B cell (primary cell): ENCODE measurements around the gene KCND3. TPM values are rescaled to one million over a fixed set of nuclear protein-coding genes. Genes with fewer than 3 reads are reported as not detected.

ENCODE experiments used
- ATAC-seq: fragments of 200-7000 bp; cut with Tn5 transposase; one replicate; pipeline ENCODE4 v1.10.0; 2021; ENCODE audit warnings: low read depth, mild to moderate bottlenecking, moderate number of reproducible peaks, moderate library complexity
- CTCF ChIA-PET: fragments of 350-600 bp; sonication (Branson Sonifier 250); formaldehyde crosslinking; loops from one replicate; lab custom pipeline; 2021; ENCODE audit warnings: antibody characterized with exemption, inconsistent platforms; lab: Charles Lee
- POLR2A ChIA-PET: fragments of 350-600 bp; sonication (Branson Sonifier 250); formaldehyde crosslinking; loops from one replicate; lab custom pipeline; 2021; ENCODE audit warnings: antibody characterized with exemption; lab: Charles Lee
- DNase-seq: peaks from one replicate; pipeline ENCODE4 v3.0.0; 2013
- H2AFZ ChIP-seq: 2 replicates; pipeline ENCODE4 v1.6.1; 2012; ENCODE audit warnings: mild to moderate bottlenecking, low read depth, low read length; ENCODE audit not compliant: insufficient read depth, poor library complexity, severe bottlenecking
- H3K27ac ChIP-seq, 2 donors: 1 replicate in 1 of 2; 2 replicates in 1 of 2; pipeline ENCODE4 v1.5.1; 2012 to 2013; ENCODE audit warnings: low read length in 2 of 2, mild to moderate bottlenecking in 2 of 2, moderate library complexity in 1 of 2
- H3K27me3 ChIP-seq, 4 experiments: fragments of 200-600 bp in 1 of 4; sonication (generic) in 1 of 4; replicated peaks in 1 of 4; 1 replicate in 2 of 4; 2 replicates in 2 of 4; pipeline versions ENCODE4 v1.6.1 to v1.7.0; 2013 to 2016; ENCODE audit warnings: low read length in 3 of 4, mild to moderate bottlenecking in 2 of 4, mixed read lengths in 1 of 4, moderate library complexity in 1 of 4; ENCODE audit not compliant: insufficient read depth in 4 of 4, control insufficient read depth in 3 of 4; ENCODE audit errors: control extremely low read depth in 1 of 4
- H3K36me3 ChIP-seq, 2 experiments: replicated peaks in 1 of 2; 1 replicate in 1 of 2; 2 replicates in 1 of 2; pipeline versions ENCODE4 v1.6.1 to v1.7.1; 2013; ENCODE audit warnings: low read length in 1 of 2; ENCODE audit not compliant: insufficient read depth in 2 of 2, control insufficient read depth in 1 of 2; ENCODE audit errors: control extremely low read depth in 1 of 2, extremely low read depth in 1 of 2
- H3K4me1 ChIP-seq, 2 donors: fragments of 200-600 bp in 1 of 2; sonication (generic) in 1 of 2; 1 replicate in 1 of 2; 2 replicates in 1 of 2; pipeline versions ENCODE4 v1.5.1 to v1.6.1; 2013 to 2017; ENCODE audit warnings: low read length in 2 of 2; ENCODE audit not compliant: control insufficient read depth in 2 of 2, insufficient read depth in 2 of 2
- H3K4me2 ChIP-seq: replicated peaks from 2 replicates; pipeline ENCODE3; 2012; ENCODE audit warnings: mild to moderate bottlenecking, low read depth, low read length; ENCODE audit not compliant: poor library complexity, severe bottlenecking
- H3K4me3 ChIP-seq, 5 experiments: fragments of 200-600 bp in 1 of 5; sonication (generic) in 1 of 5; 1 replicate in 3 of 5; 2 replicates in 2 of 5; pipeline versions ENCODE4 v1.5.1 to v1.7.0; 2011 to 2016; ENCODE audit warnings: low read length in 4 of 5, mild to moderate bottlenecking in 4 of 5, low read depth in 2 of 5, control low read depth in 1 of 5, moderate library complexity in 1 of 5; ENCODE audit not compliant: insufficient read depth in 1 of 5; ENCODE audit errors: control extremely low read depth in 1 of 5, extremely low read depth in 1 of 5
- H3K79me2 ChIP-seq: fragments of 200-600 bp; sonication (generic); one replicate; pipeline ENCODE4 v1.6.0; 2016; ENCODE audit warnings: low read length; ENCODE audit not compliant: control insufficient read depth, insufficient read depth
- H3K9ac ChIP-seq: fragments of 200-600 bp; sonication (generic); 2 replicates; pipeline ENCODE4 v1.6.1; 2017; ENCODE audit warnings: mild to moderate bottlenecking, low read length, moderate library complexity
- H3K9me3 ChIP-seq, 3 donors: one replicate each; pipeline versions ENCODE4 v1.6.1 to v1.7.1; 2013; ENCODE audit warnings: low read length in 2 of 3; ENCODE audit not compliant: control insufficient read depth in 2 of 3, insufficient read depth in 1 of 3; ENCODE audit errors: control extremely low read depth in 1 of 3
- H4K20me1 ChIP-seq: 2 replicates; pipeline ENCODE4 v1.6.0; 2012; ENCODE audit warnings: mild to moderate bottlenecking, low read length; ENCODE audit not compliant: insufficient read depth, control insufficient read depth, poor library complexity, severe bottlenecking
- H3K27ac Mint-ChIP-seq: one replicate; pipeline ENCODE4 v1.8.0; 2021; ENCODE audit warnings: mixed read lengths
- H3K27me3 Mint-ChIP-seq: one replicate; pipeline ENCODE4 v1.8.0; 2021; ENCODE audit warnings: mixed read lengths
- H3K4me1 Mint-ChIP-seq: one replicate; pipeline ENCODE4 v1.8.0; 2021; ENCODE audit warnings: mixed read lengths
- H3K4me3 Mint-ChIP-seq: one replicate; pipeline ENCODE4 v1.8.0; 2021; ENCODE audit warnings: mixed read lengths
- H3K9me3 Mint-ChIP-seq: one replicate; pipeline ENCODE4 v1.8.0; 2022; ENCODE audit warnings: mixed read lengths; ENCODE audit not compliant: insufficient read depth
- EZH2 ChIP-seq: IDR thresholded peaks from 2 replicates; pipeline ENCODE4 v1.6.1; 2012; ENCODE audit warnings: borderline replicate concordance, low read depth, mild to moderate bottlenecking, moderate library complexity, low read length; ENCODE audit not compliant: insufficient read depth, poor library complexity, severe bottlenecking
- WGBS: methylation state at CpG from one replicate; pipeline ENCODE4 v1.1.5; 2013; ENCODE audit warnings: missing lambda C conversion rate; ENCODE audit not compliant: insufficient coverage; 5-methylcytosine and 5-hydroxymethylcytosine counted together
- intact Hi-C: fragments of 100-400 bp; cut with micrococcal nuclease; formaldehyde crosslinking; loops from one replicate; pipeline ENCODE4 v1.10.0; 2022
- polyA plus RNA-seq: library from polyadenylated mRNA; depleted of rRNA; stranded (reverse); fragments of >200 nt; gene quantifications from 2 replicates; pipeline ENCODE4 v1.2.3, GENCODE V29; 2012
- total RNA-seq, 2 donors: library from RNA; stranded (reverse); fragments of 120-200 nt in 1 of 2; gene quantifications; 1 replicate in 1 of 2; 2 replicates in 1 of 2; pipeline versions ENCODE4 v1.2.3 to v1.2.4, GENCODE V29; 2013 to 2022
- TF ChIP-seq, protein P1 (sequence below): fragments of 200-600 bp; IDR thresholded peaks from one replicate; pipeline ENCODE4 v1.8.0; 2022; ENCODE audit warnings: antibody characterized with exemption, mild to moderate bottlenecking

The KCND3 gene
- total and polyA plus RNA-seq, 2 donors (not counting 1 experiment from before 2014, with no cell fraction given), result 0.07 TPM; not detected in 1

DNA sequence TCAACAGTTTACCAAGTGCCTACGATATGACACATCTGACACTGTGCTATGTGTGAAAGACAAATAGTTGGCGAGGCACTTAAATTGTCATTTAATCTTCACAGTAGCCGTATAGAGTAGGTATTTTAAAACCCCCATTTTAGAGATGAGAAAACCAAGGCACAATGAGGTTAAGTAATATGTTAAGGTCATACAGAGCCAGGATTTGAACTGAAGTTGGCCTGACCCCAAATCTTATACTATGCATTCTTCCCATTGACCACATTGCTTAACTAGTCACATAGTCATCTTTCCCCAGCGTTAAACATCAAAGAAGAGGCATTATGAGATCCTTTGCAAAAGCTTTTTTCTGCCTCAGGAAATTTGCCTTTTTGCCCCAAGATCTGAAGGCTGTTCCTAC, 254.1 kb downstream of the KCND3 start:
- H3K27ac Mint-ChIP-seq, result no peak overlapping the region
- Histone ChIP-seq H4K20me1 (no peaks in the 10 kb centered on the region), H3K4me1 (peaks cover 12 to 26% of the 10 kb centered on the region in 2 donors), H3K9ac (no peak overlapping the region), H3K27ac (no peak overlapping the region), H3K4me2 (no peak overlapping the region), H2AFZ (no peak overlapping the region), H3K36me3 (no peaks in the 10 kb centered on the region), H3K9me3 (no peaks in the 10 kb centered on the region), H3K79me2 (no peaks in the 10 kb centered on the region), H3K27me3 (peaks cover 0 to 24% (median 7%) of the 10 kb centered on the region in 4 experiments), H3K4me3 (no peak overlapping the region)
- intact Hi-C loops, result no loop called here
- peaks cover 3% of the 10 kb centered on the region for H3K27me3 Mint-ChIP-seq
- 100% methylated on average over 1 of the region's 4 CpGs for WGBS
- no peak overlapping the region for H3K4me3 Mint-ChIP-seq
- DNase-seq, result no peak
- no peak for TF ChIP-seq EZH2
- TF ChIP-seq, protein P1, sequence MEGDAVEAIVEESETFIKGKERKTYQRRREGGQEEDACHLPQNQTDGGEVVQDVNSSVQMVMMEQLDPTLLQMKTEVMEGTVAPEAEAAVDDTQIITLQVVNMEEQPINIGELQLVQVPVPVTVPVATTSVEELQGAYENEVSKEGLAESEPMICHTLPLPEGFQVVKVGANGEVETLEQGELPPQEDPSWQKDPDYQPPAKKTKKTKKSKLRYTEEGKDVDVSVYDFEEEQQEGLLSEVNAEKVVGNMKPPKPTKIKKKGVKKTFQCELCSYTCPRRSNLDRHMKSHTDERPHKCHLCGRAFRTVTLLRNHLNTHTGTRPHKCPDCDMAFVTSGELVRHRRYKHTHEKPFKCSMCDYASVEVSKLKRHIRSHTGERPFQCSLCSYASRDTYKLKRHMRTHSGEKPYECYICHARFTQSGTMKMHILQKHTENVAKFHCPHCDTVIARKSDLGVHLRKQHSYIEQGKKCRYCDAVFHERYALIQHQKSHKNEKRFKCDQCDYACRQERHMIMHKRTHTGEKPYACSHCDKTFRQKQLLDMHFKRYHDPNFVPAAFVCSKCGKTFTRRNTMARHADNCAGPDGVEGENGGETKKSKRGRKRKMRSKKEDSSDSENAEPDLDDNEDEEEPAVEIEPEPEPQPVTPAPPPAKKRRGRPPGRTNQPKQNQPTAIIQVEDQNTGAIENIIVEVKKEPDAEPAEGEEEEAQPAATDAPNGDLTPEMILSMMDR, result no peak
- POLR2A ChIA-PET, result no interaction called here
- H3K9me3 Mint-ChIP-seq, result no peaks in the 10 kb centered on the region
- CTCF ChIA-PET, result interaction anchor here (0.6 to 5.0 kb wide), 3 partner anchors 21 to 249 kb away, joined by 3 to 66 read pairs (median 13); no protein-coding TSS in a partner anchor
- H3K4me1 Mint-ChIP-seq, result peaks cover 20% of the 10 kb centered on the region
- ATAC-seq, result no peak

DNA sequence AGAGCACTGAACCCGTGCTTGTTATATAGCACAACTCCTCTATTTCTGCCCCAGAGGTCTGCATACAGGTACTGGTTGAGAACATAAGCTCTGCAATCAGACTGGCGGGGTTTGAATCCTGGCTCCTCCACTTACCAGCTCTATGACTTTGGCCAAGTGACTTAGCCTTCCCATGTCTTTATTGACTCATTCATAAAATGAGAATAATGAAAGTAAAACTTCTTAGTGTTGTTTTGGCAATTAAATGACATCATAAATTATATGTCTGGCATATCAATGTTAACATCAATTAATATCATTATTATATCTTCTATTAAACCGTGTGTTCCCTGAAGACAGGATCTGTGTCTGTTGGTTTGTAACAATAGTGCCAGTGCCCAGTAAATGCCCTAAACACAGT, 254.6 kb downstream of the KCND3 start:
- ATAC-seq, result no peak
- intact Hi-C loops, result no loop called here
- Histone ChIP-seq H3K4me1 (peaks cover 7 to 21% of the 10 kb centered on the region in 2 donors), H3K27ac (no peak overlapping the region), H3K9me3 (no peaks in the 10 kb centered on the region), H4K20me1 (no peaks in the 10 kb centered on the region), H3K9ac (no peak overlapping the region), H2AFZ (no peak overlapping the region), H3K4me2 (no peak overlapping the region), H3K79me2 (no peaks in the 10 kb centered on the region), H3K36me3 (no peaks in the 10 kb centered on the region), H3K27me3 (peaks cover 0 to 20% (median 5%) of the 10 kb centered on the region in 4 experiments), H3K4me3 (no peak overlapping the region)
- peaks cover 18% of the 10 kb centered on the region for H3K4me1 Mint-ChIP-seq
- 94% methylated on average over 1 of the region's 3 CpGs for WGBS
- peaks cover 2% of the 10 kb centered on the region for H3K27me3 Mint-ChIP-seq
- CTCF ChIA-PET, result interaction anchor here (0.8 to 1.2 kb wide), 2 partner anchors 12 to 19 kb away, joined by 3 to 4 read pairs; no protein-coding TSS in a partner anchor
- no peak for DNase-seq
- POLR2A ChIA-PET, result no interaction called here
- H3K9me3 Mint-ChIP-seq, result no peaks in the 10 kb centered on the region
- no peak overlapping the region for H3K4me3 Mint-ChIP-seq
- H3K27ac Mint-ChIP-seq, result no peak overlapping the region
- TF ChIP-seq EZH2, result no peak
- TF ChIP-seq, protein P1, result no peak
